Astrocyte of the spinal cord (primary cell): ENCODE measurements around the gene EEF1E1.
"Not testable (repeated sequence)": the region's sequence is repeated elsewhere in the genome, so short reads cannot be mapped to it uniquely, and the experiment has no call there.

Experiments
- DNase-seq: peaks from one replicate; pipeline ENCODE4 v3.0.0; 2011; ENCODE audit warnings: low read depth, low spot score
- H3K4me3 ChIP-seq: 2 replicates; pipeline ENCODE4 v1.5.1; 2011; ENCODE audit warnings: low read depth, mild to moderate bottlenecking, low read length, moderate library complexity
- in situ Hi-C: cut with HindIII; loops from 2 replicates; pipeline ENCODE4 v1.10.0; 2017; ENCODE audit warnings: low sequenced_read_pairs
- TF ChIP-seq, protein P1 (sequence below): IDR thresholded peaks from 2 replicates; pipeline ENCODE4 v1.5.1; 2012; ENCODE audit warnings: low read depth, mild to moderate bottlenecking, low read length, inconsistent platforms

EEF1E1 gene

GRCh38 chr6:8043221-8043620 lies 59.1 kb downstream of the EEF1E1 start:
- in situ Hi-C loops = no loop called here
- no peak overlapping the region for H3K4me3 ChIP-seq
- TF ChIP-seq, protein P1, sequence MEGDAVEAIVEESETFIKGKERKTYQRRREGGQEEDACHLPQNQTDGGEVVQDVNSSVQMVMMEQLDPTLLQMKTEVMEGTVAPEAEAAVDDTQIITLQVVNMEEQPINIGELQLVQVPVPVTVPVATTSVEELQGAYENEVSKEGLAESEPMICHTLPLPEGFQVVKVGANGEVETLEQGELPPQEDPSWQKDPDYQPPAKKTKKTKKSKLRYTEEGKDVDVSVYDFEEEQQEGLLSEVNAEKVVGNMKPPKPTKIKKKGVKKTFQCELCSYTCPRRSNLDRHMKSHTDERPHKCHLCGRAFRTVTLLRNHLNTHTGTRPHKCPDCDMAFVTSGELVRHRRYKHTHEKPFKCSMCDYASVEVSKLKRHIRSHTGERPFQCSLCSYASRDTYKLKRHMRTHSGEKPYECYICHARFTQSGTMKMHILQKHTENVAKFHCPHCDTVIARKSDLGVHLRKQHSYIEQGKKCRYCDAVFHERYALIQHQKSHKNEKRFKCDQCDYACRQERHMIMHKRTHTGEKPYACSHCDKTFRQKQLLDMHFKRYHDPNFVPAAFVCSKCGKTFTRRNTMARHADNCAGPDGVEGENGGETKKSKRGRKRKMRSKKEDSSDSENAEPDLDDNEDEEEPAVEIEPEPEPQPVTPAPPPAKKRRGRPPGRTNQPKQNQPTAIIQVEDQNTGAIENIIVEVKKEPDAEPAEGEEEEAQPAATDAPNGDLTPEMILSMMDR = no peak
- no peak for DNase-seq

- in situ Hi-C loops = no loop called here
- DNase-seq = no peak
- TF ChIP-seq, protein P1 = no peak
- H3K4me3 ChIP-seq = no peak overlapping the region
Measured at GRCh38 chr6:8041913-8042583, 60.3 kb downstream of the EEF1E1 start.

DNA sequence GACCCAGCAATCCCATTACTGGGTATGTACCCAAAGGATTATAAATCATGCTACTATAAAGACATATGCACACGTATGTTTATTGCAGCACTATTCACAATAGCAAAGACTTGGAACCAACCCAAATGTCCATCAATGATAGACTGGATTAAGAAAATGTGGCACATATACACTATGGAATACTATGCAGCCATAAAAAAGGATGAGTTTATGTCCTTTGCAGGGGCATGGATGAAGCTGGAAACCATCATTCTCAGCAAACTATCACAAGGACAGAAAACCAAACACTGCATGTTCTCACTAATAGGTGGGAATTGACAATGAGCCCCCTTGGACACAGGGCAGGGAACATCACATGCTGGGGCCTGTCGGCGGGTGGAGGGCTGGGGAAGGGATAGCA lies 68.2 kb downstream of the EEF1E1 start:
- in situ Hi-C loops, DNase-seq: not testable (repeated sequence)

GRCh38 chr6:8030920-8031319 lies 71.4 kb downstream of the EEF1E1 start:
- DNase-seq = no peak
- TF ChIP-seq, protein P1 = no peak
- in situ Hi-C loops = no loop called here
- H3K4me3 ChIP-seq = no peak overlapping the region

More for the DNA sequence above, 68.2 kb downstream of the EEF1E1 start:
- not testable (repeated sequence) for H3K4me3 ChIP-seq
